Measurements from ENCODE around the gene CCDC78. TPM values are rescaled to one million over a fixed set of nuclear protein-coding genes. Genes with fewer than 3 reads are reported as not detected.
A peak's percentile ranks its signal among the peaks of the same experiment; 100 is the strongest.

CCDC78 gene
- total RNA-seq, 1 experiment from 2014 or later = 10.0 TPM

GRCh38 chr16:680967-681745, 45.1 kb downstream of the CCDC78 start:
- no peaks in the 10 kb centered on the region for H3K27me3 Mint-ChIP-seq (ENCODE audit: unreplicated experiment)
- CTCF ChIA-PET = interaction anchor here (1.2 kb wide), 1 partner anchor 9 kb away, joined by 3 read pairs; the partner anchor contains the start of gene WDR24
- intact Hi-C loops (cut with micrococcal nuclease; ENCODE audit: unreplicated experiment) = no loop called here
- peak overlapping the region; percentile 94 for H3K4me3 Mint-ChIP-seq (ENCODE audit: low read depth, unreplicated experiment)
- BruUV-seq (replicated peaks) = no TSS peak
- no peak for TF ChIP-seq CTCF (IDR thresholded peaks at IDR 0.05; ENCODE audit: unreplicated experiment)
- peaks cover 22% of the 10 kb centered on the region for H3K4me1 Mint-ChIP-seq (ENCODE audit: low read depth, unreplicated experiment)
- DNase-seq = peak; percentile 62
- H3K36me3 Mint-ChIP-seq (ENCODE audit: insufficient read depth, unreplicated experiment) = peaks cover 85% of the 10 kb centered on the region
- peak overlapping the region; percentile 89 for H3K27ac Mint-ChIP-seq (ENCODE audit: unreplicated experiment)
- no peaks in the 10 kb centered on the region for H3K9me3 Mint-ChIP-seq (ENCODE audit: low read depth, unreplicated experiment)

GRCh38 chr16:680625-680945, 45.7 kb downstream of the CCDC78 start:
- Mint-ChIP-seq H3K27me3 (ENCODE audit: unreplicated experiment) (no peaks in the 10 kb centered on the region), H3K9me3 (ENCODE audit: low read depth, unreplicated experiment) (no peaks in the 10 kb centered on the region), H3K36me3 (ENCODE audit: insufficient read depth, unreplicated experiment) (peaks cover 79% of the 10 kb centered on the region), H3K27ac (ENCODE audit: unreplicated experiment) (peak overlapping the region; percentile 89), H3K4me3 (ENCODE audit: low read depth, unreplicated experiment) (peak overlapping the region; percentile 94), H3K4me1 (ENCODE audit: low read depth, unreplicated experiment) (peaks cover 22% of the 10 kb centered on the region)
- no TSS peak for BruUV-seq (replicated peaks)
- TF ChIP-seq CTCF (IDR thresholded peaks at IDR 0.05; ENCODE audit: unreplicated experiment) = no peak
- DNase-seq = no peak
- intact Hi-C loops (cut with micrococcal nuclease; ENCODE audit: unreplicated experiment) = no loop called here
- CTCF ChIA-PET = interaction anchor here (0.7 to 1.2 kb wide), 3 partner anchors 9 to 306 kb away, joined by 3 read pairs; partner anchors contain the start of genes CIAO3 and WDR24

- peak; percentile 93 for DNase-seq
- H3K4me3 Mint-ChIP-seq (ENCODE audit: low read depth, unreplicated experiment) = peak within 1 kb of the TSS; percentile 94
- H3K4me1 Mint-ChIP-seq (ENCODE audit: low read depth, unreplicated experiment) = peaks cover 22% of the 10 kb centered on the region
- TF ChIP-seq CTCF (IDR thresholded peaks at IDR 0.05; ENCODE audit: unreplicated experiment) = no peak
- CTCF ChIA-PET = interaction anchor here (0.7 to 1.2 kb wide), 4 partner anchors 10 to 307 kb away, joined by 3 read pairs; partner anchors contain the start of genes CIAO3 and WDR24
- H3K36me3 Mint-ChIP-seq (ENCODE audit: insufficient read depth, unreplicated experiment) = peaks cover 78% of the 10 kb centered on the region
- H3K27me3 Mint-ChIP-seq (ENCODE audit: unreplicated experiment) = no peaks in the 10 kb centered on the region
- H3K27ac Mint-ChIP-seq (ENCODE audit: unreplicated experiment) = peak within 1 kb of the TSS; percentile 89
- intact Hi-C loops (cut with micrococcal nuclease; ENCODE audit: unreplicated experiment) = no loop called here
- no peaks in the 10 kb centered on the region for H3K9me3 Mint-ChIP-seq (ENCODE audit: low read depth, unreplicated experiment)
- BruUV-seq (replicated peaks) = no TSS peak
These were observed 46.2 kb downstream of the CCDC78 start, which contains the start of gene STUB1 for GRCh38 chr16:679814-680624. TSS of gene STUB1 (plus strand) at chr16:680410. CDS start at chr16:680526, 116 bp downstream.

- BruUV-seq (replicated peaks) = no TSS peak
- no peak for DNase-seq
- TF ChIP-seq CTCF (IDR thresholded peaks at IDR 0.05; ENCODE audit: unreplicated experiment) = no peak
- Mint-ChIP-seq H3K36me3 (ENCODE audit: insufficient read depth, unreplicated experiment) (peaks cover 76% of the 10 kb centered on the region), H3K27me3 (ENCODE audit: unreplicated experiment) (no peaks in the 10 kb centered on the region), H3K4me3 (ENCODE audit: low read depth, unreplicated experiment) (peak overlapping the region; percentile 94), H3K9me3 (ENCODE audit: low read depth, unreplicated experiment) (no peaks in the 10 kb centered on the region), H3K4me1 (ENCODE audit: low read depth, unreplicated experiment) (peaks cover 22% of the 10 kb centered on the region), H3K27ac (ENCODE audit: unreplicated experiment) (no peak overlapping the region)
- intact Hi-C loops (cut with micrococcal nuclease; ENCODE audit: unreplicated experiment) = no loop called here
- CTCF ChIA-PET = interaction anchor here (0.8 kb wide), 1 partner anchor 13 kb away, joined by 3 read pairs; no protein-coding TSS in a partner anchor
These were observed 47.1 kb downstream of the CCDC78 start for GRCh38 chr16:678858-679813.

All from Calu3 (cell line).